ENCODE data around the gene TIMM22.

TIMM22 gene

GRCh38 chr17:1024076-1024475 lies 27.1 kb downstream of the TIMM22 start:
- no peak for DNase-seq

DNA sequence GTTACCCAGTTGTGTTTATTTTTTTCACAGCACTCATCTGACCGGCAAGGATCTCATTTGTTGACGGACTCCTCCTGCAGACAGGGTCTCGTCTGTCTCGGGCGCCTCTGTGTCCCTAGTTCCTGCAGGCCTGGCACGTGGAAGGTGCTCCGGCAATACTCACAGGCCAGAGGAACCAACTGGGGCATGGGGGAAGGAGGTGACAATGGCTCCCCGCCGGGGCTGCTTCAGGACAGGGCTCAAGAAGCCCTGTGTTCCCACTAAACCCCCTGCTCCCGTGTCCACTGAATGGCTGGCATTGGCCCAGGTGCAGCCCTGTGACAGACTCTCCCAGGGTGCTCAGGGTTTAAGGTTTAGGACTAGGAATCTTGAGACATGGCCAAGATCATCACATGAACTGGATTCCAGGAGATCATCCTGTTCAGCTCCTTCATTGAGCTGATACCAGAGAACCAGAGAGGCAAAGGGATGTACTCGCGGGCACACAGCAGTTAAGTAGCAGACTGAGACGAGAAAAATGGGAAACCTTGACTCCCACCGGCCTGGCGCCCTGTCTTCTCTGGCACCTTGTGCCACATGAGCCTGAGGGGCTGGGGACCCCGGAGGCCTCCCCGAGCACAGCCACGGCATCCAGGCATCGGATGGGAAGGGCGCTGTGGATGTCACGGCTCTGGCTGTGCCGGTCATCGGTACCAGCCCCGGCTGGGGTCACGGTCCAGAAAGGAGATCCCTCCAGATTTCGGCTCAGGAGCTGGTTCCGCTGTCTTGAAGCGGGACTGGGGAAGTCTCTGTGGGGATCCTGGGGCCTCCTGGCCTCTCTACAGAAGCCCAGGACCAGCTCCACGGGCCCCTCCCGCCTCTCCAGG lies 29.0 kb downstream of the TIMM22 start:
- DNase-seq: no peak

GRCh38 chr17:1026599-1026975 lies 29.7 kb downstream of the TIMM22 start:
- no peak for DNase-seq

- DNase-seq: no peak
Measured at GRCh38 chr17:1027044-1027443, 30.1 kb downstream of the TIMM22 start.

DNA sequence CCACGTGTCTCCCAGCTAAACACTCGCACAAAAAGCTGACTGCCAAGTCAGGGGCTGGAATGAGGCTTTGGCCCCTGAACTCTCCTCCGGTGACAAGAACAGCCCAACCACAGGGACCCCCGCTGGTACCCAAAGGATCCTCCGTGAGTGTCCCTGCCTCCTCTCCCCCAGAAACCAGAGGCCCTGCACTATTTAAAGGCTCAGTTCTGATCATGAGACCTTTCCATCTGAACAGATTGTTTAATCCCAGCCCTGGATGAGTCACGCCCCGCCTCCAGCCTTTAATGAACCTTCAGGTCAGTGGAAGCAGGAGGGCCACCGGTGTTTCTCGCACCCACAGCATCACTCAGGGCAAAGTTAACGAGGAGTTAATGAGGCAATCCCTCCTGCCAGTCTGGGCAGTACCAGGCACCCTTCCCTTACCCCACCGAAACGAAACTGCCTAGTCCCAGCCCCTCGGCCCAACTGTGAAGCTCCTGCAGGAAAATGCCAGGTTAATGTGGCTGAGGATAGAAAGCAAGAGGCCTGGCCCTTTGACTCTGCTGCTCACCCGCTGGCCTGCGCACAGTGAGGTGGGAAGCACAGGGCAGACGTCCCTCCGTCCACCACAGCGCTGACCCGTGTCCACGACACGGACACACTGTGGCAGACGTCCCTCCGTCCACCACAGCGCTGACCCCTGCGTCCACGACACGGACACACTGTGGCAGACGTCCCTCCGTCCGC lies 32.4 kb downstream of the TIMM22 start:
- DNase-seq: no peak

GRCh38 chr17:1029922-1030644 lies 33.2 kb downstream of the TIMM22 start:
- no peak for DNase-seq

- DNase-seq: no peak
Measured at GRCh38 chr17:1030684-1031532, 34.0 kb downstream of the TIMM22 start.

- DNase-seq: no peak
Measured at GRCh38 chr17:1031711-1032110, 34.8 kb downstream of the TIMM22 start.

DNA sequence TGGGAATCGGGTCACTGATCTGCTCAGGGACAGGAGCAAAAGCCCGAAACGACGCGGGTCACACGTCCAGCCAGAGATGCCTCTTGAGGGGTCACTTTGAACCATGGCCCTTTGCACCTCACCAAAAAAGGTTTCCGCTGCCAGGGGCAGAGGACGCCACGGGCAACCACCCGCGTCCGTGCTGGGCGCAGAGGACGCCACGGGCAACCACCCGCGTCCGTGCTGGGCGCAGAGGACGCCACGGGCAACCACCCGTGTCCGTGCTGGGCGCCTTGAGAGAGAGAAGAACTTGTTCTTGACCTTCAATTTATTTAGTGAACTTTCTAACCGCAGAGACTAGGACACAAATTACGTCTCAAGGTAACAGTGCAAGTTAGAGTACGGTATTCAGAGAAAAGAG lies 35.5 kb downstream of the TIMM22 start:
- no peak for DNase-seq

DNA sequence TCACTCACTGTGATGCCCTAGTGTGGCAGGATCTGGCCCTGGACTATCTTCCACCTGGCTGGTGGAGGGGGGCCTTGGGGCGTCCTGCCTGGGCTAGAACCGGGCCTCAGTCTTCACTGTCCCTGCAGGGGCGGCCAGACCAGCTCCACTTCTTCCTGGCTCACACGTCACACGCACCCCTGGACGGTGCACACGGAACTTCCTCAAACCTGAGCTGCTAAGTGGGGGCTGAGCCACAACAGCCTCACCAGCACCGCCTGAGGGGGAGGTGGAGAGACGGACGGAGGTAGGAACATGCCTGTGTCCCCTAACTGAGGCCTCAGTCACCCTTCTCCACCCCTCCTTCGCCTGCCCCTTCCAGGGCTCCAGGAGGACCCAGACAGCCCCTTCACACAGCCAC lies 36.6 kb downstream of the TIMM22 start:
- DNase-seq: no peak

- no peak for DNase-seq
Measured at GRCh38 chr17:1034652-1035210, 37.8 kb downstream of the TIMM22 start.

DNA sequence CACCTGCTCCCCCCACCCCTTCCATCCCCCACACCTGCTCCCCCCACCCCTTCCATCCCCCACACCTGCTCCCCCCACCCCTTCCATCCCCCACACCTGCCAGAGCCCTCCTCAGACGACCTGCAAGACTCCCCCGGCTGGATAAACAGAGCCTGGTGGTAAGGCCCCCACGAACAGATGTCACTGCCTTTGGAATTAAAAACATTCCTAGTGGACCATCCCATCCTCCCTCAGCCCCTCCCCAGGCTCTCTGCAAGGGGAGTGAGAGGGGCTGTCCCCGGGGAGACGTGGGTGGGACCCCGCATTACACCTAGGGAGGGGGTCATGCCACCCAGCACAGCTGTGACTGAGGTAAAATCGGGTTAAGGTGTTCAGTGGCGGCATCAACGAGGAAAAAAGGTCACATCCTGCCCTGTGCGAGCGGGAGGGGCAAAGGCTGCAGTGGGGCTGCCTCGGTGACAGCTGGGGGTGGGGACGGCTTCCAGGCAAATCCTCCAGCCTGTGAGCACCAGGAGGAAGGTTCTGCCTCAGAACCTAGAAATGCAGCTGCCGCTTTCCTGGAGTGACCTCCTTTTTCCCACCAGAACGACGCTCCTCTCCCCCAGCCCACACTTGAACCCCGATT lies 38.7 kb downstream of the TIMM22 start:
- no peak for DNase-seq

- no peak for DNase-seq
Measured at GRCh38 chr17:1036171-1036844, 39.4 kb downstream of the TIMM22 start.

DNA sequence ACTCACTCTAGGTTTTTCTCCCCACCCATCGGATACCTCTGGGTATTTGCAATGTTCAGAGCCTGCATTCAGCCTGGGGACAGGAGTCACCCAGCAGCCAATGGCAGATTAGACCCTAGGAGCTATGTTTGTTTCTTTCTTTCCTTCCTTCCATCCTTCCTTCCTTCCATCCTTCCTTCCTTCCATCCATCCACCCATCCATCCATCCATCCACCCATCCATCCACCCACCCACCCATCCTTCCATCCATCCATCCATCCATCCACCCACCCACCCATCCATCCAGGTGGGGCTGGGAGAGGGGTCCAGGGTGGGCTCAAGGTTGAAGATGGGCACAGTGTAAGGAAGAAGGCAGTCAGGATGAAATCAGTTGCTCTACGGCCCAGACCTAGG lies 39.9 kb downstream of the TIMM22 start:
- DNase-seq: no peak

- DNase-seq: no peak
Measured at GRCh38 chr17:1037238-1037879, 40.4 kb downstream of the TIMM22 start.

DNA sequence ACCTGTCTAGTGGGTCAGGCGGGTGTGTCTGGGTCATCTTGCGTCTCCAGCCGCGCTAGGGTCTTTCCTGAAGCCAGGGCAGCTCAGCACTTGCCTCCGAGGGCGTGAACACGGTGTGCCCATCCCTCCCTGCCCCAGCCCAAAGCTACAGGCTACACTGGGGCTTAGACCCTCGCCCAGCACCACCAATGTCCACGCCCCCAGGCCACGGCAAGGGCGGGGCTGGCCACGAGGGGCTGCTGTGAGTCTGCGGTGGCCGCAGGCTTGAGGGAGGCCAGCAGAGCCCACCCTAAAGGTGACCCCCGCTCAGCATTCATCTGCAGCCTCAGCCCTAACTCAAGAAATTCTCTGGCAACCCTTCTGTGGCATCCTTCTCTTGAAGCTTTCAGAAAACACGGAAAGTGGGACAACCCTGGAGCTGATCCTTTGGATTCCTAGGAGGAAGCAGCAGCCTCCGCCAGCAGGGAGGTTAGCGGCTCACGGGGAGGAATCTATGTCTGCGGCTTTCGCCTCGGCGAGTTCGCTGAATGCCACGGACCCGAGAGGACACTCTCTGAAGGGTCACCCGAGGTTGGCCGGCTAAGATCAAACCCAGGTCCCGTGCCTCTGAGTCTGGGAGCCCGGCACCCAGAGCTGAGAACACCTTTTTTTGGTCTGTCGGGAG lies 41.7 kb downstream of the TIMM22 start:
- no peak for DNase-seq

GRCh38 chr17:1039123-1039507 lies 42.2 kb downstream of the TIMM22 start:
- no peak for DNase-seq

DNA sequence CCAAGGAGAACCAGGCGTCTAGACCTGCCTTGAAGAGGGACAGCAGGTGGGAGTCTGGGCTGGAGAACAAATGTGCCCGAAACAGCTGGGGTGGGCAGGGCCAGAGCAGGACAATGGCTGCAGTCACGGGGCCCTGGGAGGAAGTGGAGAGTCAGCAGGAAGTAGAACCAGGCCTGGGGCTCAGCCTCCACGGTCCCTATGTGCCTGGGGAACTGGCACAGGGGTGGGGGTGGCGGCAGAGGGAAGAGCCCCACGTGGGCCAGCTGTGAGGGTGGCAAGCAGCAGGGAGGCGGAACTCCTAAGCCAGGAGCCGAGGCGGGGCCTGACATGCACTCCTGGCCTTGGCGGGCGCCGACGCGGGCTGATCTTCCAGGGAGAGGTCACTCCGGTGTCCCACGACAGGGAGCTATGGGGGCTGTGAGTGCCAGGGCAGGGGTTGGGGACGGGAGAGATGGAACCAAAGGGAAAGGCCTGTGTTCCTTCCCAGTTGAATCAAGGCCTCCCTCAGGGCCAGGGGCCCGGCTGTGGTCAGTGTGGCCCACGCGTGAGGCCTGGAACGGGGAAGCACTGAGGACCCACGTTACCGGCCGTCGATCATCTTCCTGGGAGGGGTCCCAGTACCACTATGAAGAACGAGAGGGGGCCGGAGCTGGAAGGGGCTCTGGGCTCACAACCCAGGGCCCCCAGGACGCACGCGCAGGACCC lies 42.7 kb downstream of the TIMM22 start:
- DNase-seq: no peak

DNA sequence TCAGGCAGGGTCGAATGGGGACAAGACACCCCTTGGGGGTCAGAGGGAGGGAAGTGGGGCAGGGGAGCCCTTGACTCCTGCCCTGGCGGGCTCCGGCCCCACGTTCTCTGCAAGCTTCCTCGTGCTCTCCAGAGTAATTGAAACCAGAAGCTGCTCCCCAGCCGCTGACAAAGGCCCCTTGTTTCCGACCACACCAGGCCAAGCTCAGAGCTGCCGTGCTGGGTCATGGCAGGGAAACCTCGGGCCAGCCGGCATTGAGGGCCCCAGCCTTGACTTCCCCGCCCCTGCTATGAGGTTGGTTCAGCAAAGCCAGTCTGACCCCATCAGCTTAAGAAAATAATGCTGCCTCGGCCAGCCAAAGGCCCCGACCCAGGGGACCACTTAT lies 43.3 kb downstream of the TIMM22 start:
- no peak for DNase-seq

- DNase-seq: no peak
Measured at GRCh38 chr17:1041746-1042145, 44.8 kb downstream of the TIMM22 start.

Data from activated effector memory CD4-positive, alpha-beta T cell treated with Interleukin-2 at 50 U/mL for 16 hours (primary cell).